GM19455 (cell line): Measurements from ENCODE around the gene ATG4D.

Experiments
- ATAC-seq: cut with Tn5 transposase; IDR thresholded peaks from one replicate; pipeline ENCODE4 v1.9.1; 2021; ENCODE audit not compliant: unreplicated experiment

The ATG4D gene

DNA sequence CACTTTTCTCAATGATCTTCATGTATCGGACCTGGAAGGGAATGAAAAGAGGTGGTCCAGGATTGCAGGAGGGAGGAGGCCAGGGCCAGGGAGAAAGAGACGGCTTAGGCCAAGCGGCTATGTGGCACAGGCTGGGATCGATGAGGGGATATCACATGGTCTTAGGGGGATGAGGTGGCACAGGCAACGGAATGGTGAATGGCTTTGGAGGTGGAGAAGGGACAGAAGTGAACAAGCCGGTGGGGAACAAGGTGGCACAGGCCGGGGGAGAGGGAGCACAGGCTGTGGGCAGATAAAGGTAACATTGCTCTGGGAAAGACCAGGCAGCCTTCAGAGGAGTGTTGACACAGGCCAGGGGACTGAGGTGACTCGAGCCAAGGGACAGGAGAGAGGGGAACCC is 30.8 kb downstream of the ATG4D start:
- no peak for ATAC-seq

GRCh38 chr19:10575011-10575716 is 31.5 kb downstream of the ATG4D start:
- no peak for ATAC-seq

DNA sequence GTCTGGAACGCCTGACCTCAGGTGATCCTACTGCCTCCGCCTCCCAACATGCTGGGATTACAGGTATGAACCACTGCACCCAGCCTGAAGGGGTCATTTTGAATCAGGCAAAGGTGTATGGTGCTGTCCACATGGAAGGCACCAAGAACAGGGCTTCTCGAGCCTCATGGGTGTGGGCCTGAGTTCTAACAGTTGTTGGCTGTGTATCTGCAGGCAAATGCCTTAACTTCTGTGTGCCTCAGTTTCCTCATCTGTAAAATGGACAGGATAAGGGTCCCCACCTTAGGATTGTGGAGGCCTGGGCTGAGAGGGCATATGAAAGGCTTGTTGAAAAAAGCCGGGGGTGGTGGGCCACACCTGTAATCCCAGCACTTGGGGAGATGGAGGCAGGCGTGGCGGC is 34.2 kb downstream of the ATG4D start:
- no peak for ATAC-seq

- ATAC-seq = no peak
Observed at GRCh38 chr19:10580979-10581631, 37.4 kb downstream of the ATG4D start.

GRCh38 chr19:10582091-10582490 is 38.4 kb downstream of the ATG4D start:
- no peak for ATAC-seq

DNA sequence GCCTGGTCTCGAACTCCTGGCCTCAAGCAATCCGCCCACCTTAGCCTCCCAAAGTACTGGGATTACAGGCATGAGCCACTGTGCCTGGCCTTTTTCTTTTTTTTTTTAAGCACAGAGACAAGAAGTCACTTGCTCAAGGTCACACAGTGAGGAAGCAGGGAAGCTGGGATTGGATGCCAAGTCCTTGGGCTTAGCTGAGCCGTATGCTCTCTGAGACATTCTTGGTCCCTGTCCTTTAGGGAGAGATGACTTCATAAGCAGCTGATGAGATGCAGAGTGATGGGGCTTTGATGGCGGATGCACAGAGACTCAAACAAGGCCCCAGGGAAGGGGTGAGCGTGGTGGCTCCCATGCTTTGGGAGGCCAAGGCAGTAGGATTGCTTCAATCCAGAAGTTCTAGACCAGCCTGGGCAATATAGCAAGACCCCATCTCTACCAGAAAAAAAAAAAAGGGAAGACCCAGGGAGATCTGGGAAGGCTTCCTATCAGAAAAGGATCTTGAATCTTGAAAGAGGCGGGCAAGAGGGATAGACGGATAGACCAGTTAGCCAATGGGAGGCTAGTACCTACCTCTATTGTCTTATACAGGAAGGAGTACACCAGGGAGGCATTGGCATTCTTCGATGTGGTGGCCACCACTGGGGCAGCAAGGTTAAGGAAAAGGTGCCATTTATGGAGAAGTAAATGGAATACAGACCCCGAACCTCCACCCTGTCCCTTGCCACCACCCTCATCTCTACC is 39.5 kb downstream of the ATG4D start:
- no peak for ATAC-seq

DNA sequence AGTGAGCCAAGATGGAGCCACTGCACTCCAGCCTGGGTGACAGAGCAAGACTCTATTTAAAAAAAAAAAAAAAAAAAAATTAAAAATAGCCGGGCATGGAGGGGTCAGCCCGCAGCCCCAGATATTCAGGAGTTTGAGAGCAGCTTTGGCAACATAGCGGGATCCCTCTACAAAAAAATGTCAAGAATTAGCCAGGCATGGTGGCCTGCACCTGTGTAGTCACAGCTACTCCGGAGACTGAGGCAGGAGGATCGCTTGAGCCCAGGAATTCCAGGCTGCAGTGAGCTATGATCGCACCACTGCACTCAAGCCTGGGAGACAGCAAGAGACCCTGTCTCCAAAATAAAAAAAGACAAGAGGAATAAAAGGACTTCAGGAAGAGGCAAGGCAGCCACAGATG is 42.7 kb downstream of the ATG4D start:
- no peak for ATAC-seq

DNA sequence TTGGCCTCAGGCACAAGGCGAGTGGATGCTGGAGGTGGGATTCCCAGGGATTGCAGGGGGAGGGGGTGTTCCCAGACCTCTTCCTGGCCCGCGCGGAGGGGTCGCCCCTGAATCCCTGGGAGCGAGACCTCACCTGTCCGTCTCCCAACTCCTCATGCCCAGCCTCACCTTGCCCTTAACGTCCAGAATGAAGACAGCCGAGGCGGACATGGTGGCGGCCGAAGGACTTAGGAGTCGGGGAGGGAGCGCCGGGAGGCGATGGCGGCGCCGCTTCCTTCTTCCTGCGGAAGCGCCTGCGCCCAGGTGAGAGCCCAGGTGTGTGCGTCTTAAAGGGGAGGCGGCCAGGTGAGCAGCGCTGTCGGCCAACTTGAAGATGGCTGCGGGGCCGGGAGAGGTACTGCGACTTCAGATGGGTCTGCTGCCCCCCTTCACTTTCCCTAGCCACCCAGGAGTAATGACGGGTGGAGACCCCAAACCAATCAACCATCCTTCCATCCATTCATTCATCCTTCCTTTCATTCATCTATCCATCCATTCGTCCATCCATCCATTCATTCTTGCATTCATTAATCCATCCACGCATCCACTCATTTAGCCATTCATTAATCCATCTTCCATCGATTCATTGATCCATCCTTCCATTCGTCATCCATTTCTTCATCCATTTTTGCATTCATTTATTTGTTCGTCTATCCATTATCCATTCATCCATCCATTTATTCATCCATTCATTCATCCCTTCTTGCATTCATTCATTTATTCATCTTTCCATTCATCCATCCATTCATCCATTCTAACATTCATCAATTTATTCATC is 43.5 kb downstream of the ATG4D start, which contains the start of gene AP1M2:
AP1M2 (minus strand) TSS at position 291 of the 817 bp plus-strand sequence; CDS start at position 210, 81 bp downstream.
- no peak for ATAC-seq

- no peak for ATAC-seq
Observed at GRCh38 chr19:10587839-10588150, 44.1 kb downstream of the ATG4D start.

DNA sequence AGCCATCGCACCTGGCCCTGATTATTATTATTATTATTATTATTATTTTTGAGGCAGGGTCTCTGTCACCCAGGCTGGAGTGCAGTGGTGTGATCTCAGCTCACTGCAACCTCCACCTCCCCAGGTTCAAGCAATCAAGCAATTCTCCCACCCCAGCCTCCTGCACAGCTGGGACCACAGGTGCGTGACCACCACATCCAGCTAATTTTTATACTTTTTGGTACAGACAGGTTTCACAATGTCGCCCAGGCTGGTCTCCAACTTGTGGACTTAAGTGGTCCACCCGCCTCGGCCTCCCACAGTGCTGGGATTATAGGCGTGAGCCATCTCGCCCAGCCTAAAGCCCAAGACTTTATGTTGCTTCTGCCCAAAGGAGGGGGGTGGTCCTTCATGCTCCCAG is 49.4 kb downstream of the ATG4D start:
- ATAC-seq = no peak

DNA sequence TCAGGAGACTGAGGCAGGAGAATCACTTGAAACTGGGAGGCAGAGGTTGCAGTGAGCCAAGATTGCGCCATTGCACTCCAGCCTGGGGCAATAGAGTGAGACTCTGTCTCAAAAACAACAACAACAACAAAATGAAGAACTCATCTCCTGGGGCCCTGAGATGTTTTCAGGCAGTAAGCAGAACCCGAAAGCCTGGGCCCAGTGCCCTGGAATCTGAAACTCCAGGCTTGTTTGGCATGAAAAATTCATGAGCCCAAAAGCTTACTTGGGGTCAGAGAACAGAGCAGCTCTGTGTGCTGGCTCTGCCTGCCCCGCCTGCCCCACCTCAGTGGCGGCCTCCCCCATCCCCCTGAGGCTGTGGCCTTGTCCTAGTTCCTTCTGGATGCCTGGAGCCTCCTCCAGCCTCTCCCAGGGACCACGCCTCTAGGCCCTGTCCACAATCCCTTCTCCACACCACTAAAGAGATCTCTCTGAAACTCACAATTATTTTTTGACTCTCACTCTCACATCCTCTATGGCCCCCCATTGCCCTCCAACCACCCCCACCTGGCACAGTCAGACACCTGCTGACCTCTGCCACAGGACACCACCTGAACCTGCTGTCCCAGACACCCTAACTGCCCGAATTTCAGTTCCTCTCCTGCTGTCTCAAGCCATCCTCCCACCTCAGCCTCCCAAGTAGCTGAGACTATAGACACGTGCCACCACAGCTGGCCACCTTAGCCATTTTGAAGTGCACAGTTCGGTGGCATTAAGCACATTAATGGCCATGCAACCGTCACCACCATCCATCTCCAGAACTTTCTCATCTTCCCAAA is 50.3 kb downstream of the ATG4D start:
- no peak for ATAC-seq

DNA sequence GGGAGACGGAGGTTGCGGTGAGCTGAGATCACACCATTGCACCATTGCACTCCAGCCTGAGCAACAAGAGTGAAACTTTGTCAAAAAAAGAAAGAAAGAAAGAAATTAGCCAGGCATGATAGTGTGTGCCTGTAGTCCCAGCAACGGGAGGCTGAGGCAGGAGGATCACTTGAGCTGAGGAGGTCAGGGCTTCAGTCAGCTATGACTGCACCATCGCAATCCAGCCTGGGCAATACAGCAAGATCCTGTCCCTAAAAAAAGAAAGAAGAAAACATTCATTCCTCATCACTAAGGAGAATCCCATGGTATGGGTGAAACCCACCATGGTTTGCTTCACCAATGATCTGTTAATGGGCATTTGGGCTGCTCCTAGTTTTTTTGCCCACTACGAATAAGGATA is 56.4 kb downstream of the ATG4D start:
- ATAC-seq = no peak

GRCh38 chr19:10601999-10602329 is 58.3 kb downstream of the ATG4D start:
- no peak for ATAC-seq

DNA sequence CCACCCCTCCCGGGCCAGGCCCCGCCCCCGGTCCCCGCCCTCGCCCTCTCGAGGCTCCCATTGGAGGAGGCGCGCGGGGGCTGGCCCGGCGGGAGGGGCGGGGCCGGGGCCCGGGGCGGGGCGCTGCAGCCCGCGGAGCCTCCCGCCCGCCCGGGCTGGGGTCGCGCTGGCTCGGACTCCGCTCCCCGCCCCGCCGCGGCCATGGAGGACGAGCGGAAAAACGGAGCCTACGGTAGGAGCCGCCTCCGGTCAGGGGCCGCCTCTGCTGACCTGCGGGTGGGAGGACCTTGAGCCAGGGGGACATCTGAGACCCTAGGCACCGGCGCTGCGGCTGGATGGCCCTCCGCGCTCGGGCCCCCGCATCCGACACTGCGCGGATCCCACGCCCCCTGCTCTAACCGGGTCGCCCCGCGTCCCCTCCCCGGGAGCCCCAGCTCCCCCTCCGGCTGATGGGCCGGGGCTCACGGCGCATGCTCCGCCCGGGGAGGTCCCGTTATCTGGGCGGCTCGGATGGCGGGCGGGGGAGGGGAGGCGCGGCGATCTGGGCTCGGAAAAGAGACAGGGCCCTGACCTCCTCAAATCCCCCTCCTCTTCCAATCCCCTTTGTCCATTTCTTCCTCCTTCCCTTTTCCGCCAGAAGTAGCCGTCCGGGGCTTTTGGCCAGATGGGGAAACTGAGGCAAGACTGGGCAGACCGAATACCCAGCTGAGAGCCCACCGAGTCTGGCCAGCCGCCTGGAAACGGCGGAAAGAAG is 58.8 kb downstream of the ATG4D start:
- peak; percentile 61 for ATAC-seq
